Globus pallidus (tissue), 1 donor: ENCODE results near the gene CTDSP2.
"Not testable (repeated sequence)": the region's sequence is repeated elsewhere in the genome, so short reads cannot be mapped to it uniquely, and the experiment has no call there.

Experiments
- DNase-seq: peaks from one replicate; pipeline ENCODE4 v3.0.0-alpha.2; 2015; ENCODE audit warnings: low spot score

CTDSP2 gene

DNA sequence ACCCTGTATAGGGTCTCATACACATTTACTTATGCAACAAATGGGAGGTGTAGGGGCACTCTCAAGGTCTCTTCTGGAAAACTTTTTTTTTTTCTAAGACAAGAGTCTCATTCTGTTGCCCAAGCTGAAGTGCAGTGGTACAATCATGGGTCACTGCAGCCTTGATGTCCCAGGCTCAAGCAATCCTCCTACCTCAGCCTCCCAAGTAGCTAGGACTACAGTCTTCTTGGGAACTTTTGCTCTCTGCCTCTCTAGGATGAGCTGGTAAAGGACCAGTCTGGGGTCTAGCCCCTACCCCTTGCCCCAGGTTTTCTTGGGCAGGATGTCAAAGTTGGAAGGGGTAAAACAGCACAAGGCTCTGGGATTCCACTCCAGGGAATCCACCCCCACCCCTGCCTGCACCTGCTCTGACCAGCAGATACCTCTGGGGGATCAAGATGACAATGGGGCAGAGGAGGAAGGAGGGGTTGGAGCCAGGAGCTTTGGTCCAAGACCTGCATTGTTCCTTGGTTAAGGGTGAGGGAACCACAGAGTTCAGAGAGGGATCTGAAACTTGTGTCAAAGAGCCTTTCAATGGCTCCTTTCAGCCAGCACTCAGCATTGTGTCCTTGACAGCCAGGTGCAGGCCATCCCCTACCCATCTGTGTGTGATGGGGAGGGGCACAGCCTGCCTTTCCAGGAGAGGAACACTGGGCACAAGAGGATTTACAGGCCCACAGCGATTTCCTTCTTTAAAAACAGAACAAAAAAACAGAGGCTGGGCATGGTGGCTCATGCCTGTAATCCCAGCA, 12.2 kb downstream of the CTDSP2 start:
- no peak for DNase-seq

DNA sequence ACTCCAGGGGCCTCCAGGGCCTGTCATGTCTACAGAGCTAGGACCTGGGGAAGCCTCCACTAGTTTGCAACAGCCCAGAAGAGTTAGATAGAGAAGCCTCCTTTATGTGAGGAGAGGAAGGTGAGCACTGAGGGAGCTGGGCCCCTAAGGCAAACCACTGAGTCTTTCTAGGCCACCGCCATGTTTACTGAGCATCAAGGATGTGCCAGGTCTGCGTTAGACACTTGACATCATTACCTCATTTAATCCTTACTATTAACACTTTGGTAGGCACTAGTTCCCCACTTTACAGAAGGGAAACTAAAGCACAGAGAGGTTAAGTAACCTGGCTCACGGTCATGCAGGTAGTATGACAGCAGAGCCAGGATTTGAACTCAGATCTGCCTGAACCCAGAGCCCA, 12.9 kb downstream of the CTDSP2 start:
- no peak for DNase-seq

DNA sequence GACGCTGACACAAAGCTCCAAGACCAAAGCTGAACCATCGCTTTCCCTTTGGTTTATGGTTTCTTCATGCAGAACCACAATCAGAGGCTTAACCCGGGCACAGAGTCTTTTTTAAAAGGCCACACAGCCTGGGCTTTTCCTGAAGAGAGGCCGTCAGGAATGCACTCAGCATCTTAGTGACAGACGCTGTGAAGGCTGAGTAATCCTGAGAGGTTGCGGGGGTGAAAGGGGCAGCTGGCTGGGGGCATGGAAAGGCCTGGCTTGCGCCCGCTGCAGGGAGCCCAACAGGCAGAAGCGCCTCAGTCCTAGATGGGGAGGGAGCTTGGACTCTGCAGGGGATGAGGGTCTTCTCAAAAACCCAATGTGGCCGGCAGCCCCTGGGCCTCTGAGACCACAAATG, 13.6 kb downstream of the CTDSP2 start:
- DNase-seq = no peak

DNA sequence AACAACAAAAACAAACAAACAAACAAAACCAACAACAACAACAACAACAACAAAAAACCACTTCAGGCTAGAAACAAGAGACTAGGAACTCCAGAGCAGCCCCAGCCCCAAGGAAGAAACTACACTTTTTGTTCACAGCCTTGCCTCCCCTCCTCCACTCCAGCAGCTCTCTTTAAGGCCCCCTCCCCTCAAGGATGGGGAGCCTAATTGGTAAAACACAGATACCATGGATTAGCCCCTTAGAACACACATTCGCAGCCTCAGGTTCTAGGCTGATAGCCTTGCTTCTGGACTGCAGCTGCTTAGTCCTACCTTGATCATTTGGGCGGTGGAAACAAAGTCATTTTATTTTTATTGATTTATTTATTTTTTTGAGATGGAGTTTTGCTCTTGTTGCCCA, 16.1 kb downstream of the CTDSP2 start:
- DNase-seq = no peak

DNA sequence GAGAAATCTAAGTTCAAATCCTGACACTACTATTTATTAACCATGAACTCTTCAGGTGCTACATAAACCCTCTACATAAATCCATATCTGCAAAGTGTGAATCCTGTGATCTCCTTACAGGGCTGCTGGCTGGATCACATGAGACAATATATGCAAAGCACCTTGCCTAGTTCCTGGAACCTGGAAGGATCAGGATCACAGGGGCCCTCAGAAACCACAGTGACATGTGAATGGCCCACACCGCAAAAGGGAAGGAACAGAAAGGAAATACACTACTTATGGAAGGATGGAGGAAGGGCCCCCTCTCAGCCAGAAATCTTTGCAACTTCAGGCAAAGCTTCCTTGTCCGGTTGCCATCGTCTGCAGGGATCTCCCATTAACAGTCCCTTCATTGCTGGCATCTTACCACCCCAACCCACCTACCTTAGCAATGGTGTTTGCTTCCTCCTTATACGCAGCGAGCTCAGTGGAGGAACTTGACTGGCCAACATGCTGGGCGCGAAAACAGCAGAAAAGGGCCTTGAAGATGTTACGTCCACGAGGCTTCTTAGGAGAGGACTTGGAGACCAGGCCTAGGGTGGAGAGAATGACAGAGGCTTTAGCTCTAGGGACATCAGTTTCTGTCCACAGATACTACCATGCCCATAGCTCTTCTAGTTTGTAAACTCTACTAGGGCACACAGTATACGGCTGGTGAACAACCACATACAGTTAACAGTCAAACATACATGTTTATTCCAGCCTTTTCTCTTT, 17.3 kb downstream of the CTDSP2 start:
- no peak for DNase-seq

DNA sequence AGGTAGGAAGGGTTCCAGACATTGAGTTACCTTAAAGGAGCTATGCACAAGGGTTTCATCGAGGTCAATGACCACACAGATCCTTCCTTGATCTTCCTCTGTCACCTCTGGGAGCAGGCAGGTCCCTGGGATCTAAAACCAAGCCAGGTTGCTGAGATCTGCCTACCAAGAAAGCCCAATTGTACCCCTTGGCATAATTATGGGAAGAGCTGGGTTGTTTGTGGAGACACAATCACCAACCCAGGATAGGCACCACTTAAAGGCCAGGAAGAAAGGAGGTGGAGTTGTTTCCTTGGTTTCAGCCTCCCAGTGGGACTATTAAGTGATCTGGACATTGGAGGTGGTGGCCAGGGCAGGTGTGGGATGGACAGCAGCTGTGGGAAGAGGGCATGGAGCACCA, 19.6 kb downstream of the CTDSP2 start:
- DNase-seq = no peak

DNA sequence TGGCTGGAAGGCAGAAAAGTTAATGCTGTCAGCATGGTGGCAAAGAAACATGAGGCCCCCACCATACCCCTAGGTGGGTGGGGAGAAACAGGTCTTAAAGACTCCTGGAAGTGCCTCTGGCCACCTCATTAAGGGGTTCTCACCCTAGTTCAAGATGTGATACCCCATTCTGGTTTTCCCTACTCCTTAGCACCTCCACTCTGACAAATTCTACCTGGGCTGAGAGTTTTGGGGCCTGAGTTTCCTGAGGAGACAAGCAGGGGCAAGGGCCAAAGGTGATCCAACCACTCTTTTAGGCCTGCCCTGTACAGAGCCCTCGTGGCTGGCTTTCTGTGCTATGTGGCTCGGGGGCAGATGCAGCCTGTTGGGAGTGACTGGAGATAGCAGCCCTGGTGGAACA, 20.1 kb downstream of the CTDSP2 start:
- no peak for DNase-seq

DNA sequence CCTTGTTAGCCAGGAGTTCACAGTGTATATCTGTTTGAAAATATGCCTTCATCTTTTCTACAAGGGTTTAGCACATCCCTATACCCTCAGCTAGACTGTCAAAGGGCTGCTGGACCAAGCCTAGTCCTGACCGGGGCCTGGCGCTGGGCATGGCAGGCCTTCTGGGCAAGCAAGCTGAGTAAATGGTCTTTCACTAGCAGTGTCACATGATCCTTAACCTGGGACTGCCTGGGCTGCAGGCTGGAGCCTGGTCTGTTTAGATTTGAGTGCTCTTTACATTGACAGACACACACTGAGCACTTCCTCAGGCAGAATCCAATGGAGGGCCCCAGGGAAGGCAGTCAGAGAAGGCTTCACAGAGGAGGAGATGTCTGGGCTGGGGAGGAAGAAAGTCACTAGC, 21.1 kb downstream of the CTDSP2 start:
- DNase-seq = no peak

DNA sequence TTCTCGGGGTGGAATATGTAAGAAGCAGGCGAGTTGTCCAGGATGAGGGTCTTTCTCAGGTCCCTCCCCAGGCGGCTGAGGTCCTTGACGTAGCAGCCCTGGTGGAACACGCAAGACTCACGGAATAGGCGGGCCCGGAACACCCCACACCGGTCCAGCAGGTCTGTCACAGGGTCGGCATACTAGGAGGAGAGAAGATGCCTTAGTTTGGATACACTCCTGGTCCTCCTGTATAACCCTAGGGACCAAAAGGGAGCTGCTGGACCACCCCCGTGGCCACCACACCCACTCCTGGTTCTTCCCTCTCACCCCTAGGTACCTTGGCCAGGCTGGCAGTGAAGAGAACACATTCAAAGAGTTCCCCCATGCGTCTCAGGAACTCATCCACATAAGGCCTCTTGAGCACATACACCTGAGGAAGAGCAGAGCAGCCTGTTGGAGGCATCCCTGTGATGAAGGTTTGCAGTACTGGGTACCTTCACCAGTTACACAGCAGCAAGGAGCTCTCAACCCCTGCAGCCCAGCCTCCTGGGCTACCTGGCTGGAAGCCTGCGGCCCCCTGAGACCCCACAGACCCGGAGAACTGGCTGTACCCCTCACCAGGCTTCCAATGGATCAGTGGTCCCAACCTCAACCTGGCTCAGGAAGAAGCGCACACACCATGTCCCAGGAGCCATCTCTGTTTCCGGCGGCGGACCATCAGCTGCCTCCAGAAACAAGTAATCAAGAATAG, 22.5 kb downstream of the CTDSP2 start:
- DNase-seq = no peak

DNA sequence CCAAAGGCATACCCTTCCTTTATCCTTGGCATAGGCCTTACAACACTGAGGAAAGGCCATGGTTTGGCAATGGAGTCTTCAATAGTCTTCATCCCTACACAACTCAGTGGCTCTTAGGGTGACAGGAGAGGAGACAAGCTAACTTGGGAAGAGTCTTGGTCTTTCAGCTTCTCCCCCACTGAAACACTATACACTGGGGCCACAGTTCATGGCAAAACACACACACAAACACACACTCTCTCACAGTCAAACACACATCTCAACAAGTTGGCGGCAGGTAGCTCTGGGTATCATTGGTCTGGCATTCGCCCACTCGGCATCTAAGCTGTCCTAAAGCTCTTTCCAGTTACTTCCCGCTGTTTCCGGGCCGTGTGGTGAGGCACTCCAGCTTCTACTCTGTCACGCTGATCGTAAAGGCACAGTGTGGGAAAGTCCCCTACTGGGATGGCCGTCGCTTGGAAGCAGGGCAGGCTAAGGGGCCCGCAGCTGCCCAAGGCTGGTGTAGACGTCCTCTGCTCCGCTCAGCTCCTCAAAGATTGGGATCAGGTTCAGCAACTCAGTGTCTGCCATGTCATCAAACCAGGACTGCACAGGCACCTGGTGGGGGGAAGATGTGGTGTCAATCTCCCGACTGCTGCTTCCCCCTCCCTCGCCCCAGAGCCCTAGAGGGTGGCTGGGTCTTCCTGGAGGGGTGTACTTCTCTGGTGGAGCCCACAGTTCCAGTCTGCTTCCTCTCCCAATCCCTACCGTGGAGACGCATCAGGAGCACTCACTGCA, 23.2 kb downstream of the CTDSP2 start:
- DNase-seq = no peak

DNA sequence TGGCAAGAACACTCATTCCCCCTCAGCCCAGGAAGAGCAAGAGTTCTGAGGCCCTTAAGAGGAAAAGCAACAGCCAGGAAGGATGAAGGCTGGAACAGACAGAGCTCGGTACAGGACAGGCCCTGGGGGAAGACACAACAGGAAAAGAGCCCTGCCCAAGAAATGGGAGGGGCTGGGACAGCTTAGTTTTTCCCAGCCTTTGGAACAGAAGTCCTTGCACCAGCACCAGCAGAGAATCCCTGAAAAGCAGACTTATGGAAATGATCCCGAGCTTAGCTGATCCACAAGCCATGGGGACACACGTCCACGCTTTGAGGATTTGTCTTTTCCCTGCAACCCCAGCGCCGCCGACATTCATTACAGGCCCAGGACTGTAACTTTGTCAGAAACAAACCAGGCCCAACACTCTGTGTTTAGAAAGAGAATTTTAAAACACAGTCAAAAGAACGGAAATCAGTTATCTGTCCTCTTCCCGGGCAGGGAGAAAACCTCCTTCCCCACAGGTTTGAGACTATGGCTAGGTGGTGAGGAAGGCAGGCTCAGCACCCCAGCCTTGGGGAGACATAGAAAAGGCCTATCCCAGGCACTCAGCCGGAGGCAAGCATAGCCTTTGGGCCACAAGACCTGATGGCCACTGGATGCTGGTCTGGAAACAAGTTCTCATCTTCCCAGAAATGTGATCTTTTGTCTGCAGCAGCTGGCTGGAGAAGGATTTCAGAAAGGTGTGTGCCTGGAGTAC, 24.0 kb downstream of the CTDSP2 start:
- DNase-seq = no peak

DNA sequence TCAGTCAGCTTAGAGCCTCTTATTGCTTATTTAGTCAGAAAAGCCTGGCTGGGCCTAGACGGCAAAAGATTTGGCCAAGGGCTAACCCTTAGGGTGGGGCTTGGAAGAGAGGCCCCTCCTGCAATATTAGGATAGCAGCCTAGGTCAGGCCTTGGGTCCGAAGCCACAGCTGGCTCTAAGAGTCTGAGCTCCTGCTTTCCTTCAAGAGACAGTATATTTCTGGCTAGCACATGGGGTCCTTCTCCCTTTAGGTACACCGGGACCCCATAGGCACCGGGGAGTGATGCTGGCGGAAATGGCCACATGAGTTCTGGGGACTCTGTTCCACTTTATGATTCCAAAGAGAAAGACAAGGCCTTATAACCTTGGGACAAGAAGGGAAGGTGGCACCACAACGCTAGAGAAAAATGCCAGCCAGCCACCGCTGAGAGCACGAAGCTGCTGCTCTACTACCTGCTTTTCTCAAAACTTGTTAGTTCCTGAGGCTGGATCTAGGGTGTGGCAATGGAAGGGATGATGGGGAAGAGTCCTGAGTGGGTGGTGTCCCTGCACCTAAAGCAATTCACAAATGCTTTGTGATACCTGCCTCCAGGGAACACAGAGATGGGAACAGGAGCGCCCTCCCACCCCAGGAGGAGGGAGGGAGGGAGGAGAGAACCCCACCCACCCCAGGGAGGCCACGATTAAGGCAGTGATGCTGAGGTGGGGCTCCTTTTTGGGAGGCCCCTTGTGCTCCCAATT, 24.9 kb downstream of the CTDSP2 start:
- DNase-seq = no peak

DNA sequence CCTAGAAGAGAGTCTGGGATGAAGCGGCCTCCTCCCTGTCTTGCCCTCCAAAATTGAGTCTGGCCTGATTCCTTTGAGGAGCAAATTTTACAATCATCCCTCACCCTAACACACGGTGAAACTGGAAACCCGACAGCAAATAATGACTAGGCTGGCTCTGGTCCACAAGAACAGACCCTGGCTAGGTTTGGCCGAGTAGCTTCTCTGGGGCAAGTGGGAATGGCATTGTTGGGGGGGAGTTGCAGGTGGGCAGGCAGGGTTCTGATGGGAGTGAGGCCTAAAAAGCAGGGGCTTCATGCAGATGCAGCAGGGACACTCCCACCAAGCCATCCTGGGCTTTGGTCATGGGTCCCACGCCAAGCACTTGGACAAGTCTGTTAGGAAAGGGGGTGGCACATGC, 25.5 kb downstream of the CTDSP2 start:
- DNase-seq = not testable (repeated sequence)

DNA sequence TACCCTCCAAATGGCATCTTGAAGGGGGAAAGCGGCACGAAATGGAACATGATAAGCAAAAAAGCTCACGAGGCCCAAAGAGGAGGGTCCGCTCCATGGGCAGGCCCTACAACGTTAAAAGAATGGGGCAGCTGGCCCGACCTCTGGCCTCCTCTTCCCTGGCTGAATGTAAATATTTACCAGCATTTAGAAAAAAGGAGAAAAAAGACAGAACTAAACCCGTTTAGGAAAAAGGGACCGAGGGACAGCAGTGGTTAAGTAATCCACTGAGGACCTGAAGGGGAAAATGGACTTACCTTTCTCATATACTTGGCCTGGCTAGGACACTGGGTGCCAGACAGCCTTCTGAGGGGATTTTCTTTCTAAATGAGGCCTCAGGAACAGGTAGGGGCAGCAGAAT, 26.4 kb downstream of the CTDSP2 start:
- DNase-seq = not testable (repeated sequence)

DNA sequence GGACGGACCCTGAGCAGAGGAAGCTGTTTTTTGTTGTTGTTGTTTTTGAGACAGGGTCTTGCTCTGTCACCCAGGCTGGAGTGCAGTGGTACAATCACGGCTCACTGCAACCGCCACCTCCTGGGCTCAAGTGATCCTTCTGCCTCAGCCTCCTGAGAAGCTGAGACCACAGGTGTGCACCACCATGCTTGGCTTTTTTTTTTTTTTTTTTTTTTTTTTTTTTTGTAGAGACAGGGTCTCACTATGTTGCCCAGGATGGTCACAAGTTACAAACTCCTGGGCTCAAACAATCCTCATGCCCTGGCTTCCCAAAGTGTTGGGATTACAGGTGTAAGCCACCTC, 28.6 kb downstream of the CTDSP2 start:
- DNase-seq = not testable (repeated sequence)

DNA sequence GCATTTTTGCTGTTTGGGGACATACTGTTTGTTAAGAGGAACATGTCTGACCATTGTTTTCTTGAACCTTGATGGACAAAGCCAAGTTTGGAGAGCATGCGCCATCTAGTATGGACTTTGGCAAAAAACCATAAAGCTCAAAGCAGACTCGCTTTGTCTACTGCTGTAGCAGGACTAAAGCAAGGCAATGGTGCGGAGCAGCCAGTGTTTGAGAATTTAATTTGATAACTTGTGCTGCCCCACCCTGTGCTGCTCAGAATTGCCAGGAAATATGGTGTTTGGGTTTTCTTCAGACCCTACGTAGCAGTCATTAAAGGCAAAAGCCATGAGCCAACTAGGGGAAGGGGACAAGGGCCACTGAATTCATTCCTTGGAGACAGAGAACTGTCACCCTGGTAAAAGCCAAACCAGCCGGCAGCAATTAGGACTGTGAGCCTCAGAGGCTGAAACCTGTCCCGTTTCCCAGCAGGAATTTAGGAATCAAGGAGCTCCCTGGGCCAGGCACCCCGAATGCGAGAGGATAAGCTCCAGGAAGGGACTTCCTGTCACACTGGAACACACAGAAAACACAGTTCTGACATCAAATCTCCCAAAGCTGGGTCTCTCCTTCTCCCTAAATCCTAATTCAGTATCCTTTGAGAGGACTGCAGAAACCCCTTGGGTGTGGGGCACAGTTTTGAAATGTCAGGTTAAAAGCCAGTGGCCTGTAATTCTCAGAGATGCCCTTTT, 29.1 kb downstream of the CTDSP2 start:
- DNase-seq = peak; percentile 20

DNA sequence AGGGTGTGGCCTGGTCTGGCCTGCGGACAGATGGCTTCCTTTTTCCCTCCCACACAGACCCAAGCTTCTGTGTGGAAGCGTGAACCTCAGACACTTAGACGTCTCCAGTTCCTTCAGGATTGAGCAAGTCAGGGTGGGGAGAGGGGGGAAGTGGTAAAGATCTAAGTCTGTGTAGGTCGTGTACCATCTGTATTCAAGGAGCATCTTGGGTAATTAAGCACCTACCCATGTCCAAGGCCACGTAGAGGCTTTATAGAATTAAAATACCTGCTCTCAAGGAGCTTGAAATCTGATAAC, 29.7 kb downstream of the CTDSP2 start:
- no peak for DNase-seq

DNA sequence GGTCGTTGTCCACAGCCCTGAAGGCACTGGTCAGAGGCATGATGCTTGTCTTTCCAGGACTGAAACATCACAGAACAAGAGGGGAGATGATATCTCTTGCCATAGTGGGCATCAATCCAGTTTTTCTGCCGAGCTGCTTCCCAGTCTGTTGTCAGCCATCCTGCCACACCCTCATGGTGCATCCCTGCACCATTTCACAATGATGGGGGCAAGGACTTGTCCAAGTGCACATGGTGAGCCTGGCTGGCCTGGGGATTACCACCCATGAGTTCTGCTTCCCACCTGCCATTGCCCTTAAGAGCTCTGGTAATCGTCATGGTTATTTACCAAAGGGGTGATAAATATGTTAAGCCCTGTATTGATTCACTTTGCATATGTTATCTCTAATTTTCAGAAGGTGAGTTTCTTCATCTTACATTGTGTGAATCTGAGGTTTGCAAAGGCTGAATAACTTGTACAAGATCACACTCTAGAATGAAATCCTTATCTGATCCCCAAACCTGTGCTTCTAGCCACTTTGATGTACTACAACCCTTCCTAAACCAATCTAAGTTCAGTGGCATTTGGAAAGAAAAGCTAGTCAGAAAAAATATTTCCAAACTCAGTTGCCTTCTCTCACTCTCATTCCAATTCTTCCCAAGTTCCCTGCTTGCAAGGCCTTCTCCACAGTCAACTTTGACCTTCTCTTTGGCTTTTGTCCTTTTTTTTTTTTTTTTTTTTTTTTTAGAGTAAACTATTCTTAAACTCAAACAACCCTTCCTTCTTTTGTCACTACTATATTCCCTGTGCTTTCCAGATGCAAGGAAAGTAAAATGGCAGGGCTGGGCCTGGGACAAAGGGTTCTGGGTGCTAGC, 30.3 kb downstream of the CTDSP2 start:
- DNase-seq = no peak
